ENCODE measurements around the gene CDC37. TPM values are rescaled to one million over a fixed set of nuclear protein-coding genes. Genes with fewer than 3 reads are reported as not detected.

The CDC37 gene
- total RNA-seq, 1 experiment from 2014 or later: 260 TPM

- intact Hi-C loops (cut with micrococcal nuclease): no loop called here
- no peaks in the 10 kb centered on the region for H3K36me3 ChIP-seq (ENCODE audit: control insufficient read depth in 1 of 2, insufficient read depth in 2 of 2, low read length in 2 of 2)
- no peaks in the 10 kb centered on the region for H3K27me3 ChIP-seq (ENCODE audit: insufficient read depth, low read length)
- peak overlapping the region; percentile 87 for H3K27ac ChIP-seq (ENCODE audit: low read depth, low read length)
- H3K4me3 ChIP-seq (replicated peaks in 1 of 2; ENCODE audit: low read depth in 1 of 2, low read length in 2 of 2): peak overlapping the region; percentile 48 to 82
- DNase-seq (ENCODE audit: low read depth, low spot score) (no peak), ATAC-seq (peak; percentile 44)
- RAD21 ChIA-PET (ENCODE audit: low non-redundant PET in 1 of 2, low total read pairs in 2 of 2, uncharacterized antibody in 2 of 2, unreplicated experiment in 2 of 2): interaction anchor here in 1 of 2 experiments (0.6 kb wide), 1 partner anchor 41 kb away, joined by 3 read pairs; no protein-coding TSS in a partner anchor
- H3K9me2 ChIP-seq (ENCODE audit: insufficient read depth): no peaks in the 10 kb centered on the region
- CTCF ChIA-PET: interaction anchor here (0.6 to 1.3 kb wide), 5 partner anchors 11 to 51 kb away, joined by 3 to 5 read pairs (median 3); partner anchors contain the start of genes PDE4A and TYK2
- H3K4me1 ChIP-seq (ENCODE audit: control insufficient read depth in 1 of 2, insufficient read depth in 2 of 2, low read length in 2 of 2): peaks cover 21 to 36% of the 10 kb centered on the region in 2 experiments
- H3K9me3 ChIP-seq (ENCODE audit: control insufficient read depth in 1 of 2, insufficient read depth in 1 of 2, low read depth in 1 of 2, low read length in 2 of 2): no peaks in the 10 kb centered on the region
- H3K4me2 ChIP-seq (ENCODE audit: low read length): peak overlapping the region; percentile 97
- POLR2A ChIA-PET: interaction anchor here (0.6 to 0.7 kb wide), 3 partner anchors 10 to 189 kb away, joined by 3 to 6 read pairs (median 3); no protein-coding TSS in a partner anchor
- H2AFZ ChIP-seq (ENCODE audit: low read depth, low read length, poor library complexity, severe bottlenecking): no peak overlapping the region
- H4K20me1 ChIP-seq (ENCODE audit: insufficient read depth): no peaks in the 10 kb centered on the region
- BruUV-seq (replicated peaks): TSS peak; percentile 54
- peak; percentile 38; the same call in 1 of the 2 replicates for TF ChIP-seq MAX (IDR thresholded peaks at IDR 0.05)
- TF ChIP-seq POLR2A (IDR thresholded peaks at IDR 0.05; ENCODE audit: borderline replicate concordance, extremely low read depth, insufficient read depth, insufficient read length): no peak
- TF ChIP-seq CBX3 (IDR thresholded peaks at IDR 0.05; ENCODE audit: low read depth): 0 out of 2 replicates have a peak, but pooled peaks have one; percentile 40
- no peak for TF ChIP-seq EZH2phosphoT487 (IDR thresholded peaks at IDR 0.05; ENCODE audit: borderline replicate concordance)
- TF ChIP-seq CTCF (IDR thresholded peaks at IDR 0.05 in 2 of 3, conservative IDR thresholded peaks at IDR 0.05 in 1 of 3; ENCODE audit: borderline replicate concordance in 1 of 3, insufficient read depth in 1 of 3, low read depth in 2 of 3, low read length in 2 of 3): peak in 2 of 3 experiments; percentile 2 to 34; a peak in 1 of 6 replicates
- no peak for TF ChIP-seq ZBTB33 (IDR thresholded peaks at IDR 0.05; ENCODE audit: extremely low read depth, insufficient replicate concordance, low read length)
- no peak for TF ChIP-seq ZNF274 (IDR thresholded peaks at IDR 0.05; ENCODE audit: low read depth, low read length)
- peaks cover 43% of the 10 kb centered on the region for H3K79me2 ChIP-seq (ENCODE audit: insufficient read depth, low read length)
- H3K9ac ChIP-seq (ENCODE audit: low read length): peak overlapping the region; percentile 79
These were observed 28.1 kb upstream of the CDC37 start for GRCh38 chr19:10431254-10431942.
